ENCODE data around the gene PRRT1. TPM values are rescaled to one million over a fixed set of nuclear protein-coding genes. Genes with fewer than 3 reads are reported as not detected.

The PRRT1 gene
- total and polyA plus RNA-seq, 4 donors = 0.08 to 0.24 (median 0.19) TPM; not detected in 1

- no peak for DNase-seq (ENCODE audit: low spot score)
- no peaks in the 10 kb centered on the region for H3K9me3 ChIP-seq (ENCODE audit: control insufficient read depth in 4 of 4, low read length in 3 of 4)
- no peak overlapping the region for H3K27ac ChIP-seq (ENCODE audit: low read depth in 1 of 2, low read length in 2 of 2)
- 94% methylated on average over 7 of the region's 7 CpGs for WGBS
- H3K4me3 ChIP-seq (ENCODE audit: low read depth in 1 of 3, low read length in 3 of 3) = no peak overlapping the region
- peaks cover 13 to 36% (median 26%) of the 10 kb centered on the region in 4 donors for H3K36me3 ChIP-seq (ENCODE audit: control insufficient read depth in 4 of 4, insufficient read depth in 3 of 4, low read depth in 1 of 4, low read length in 3 of 4)
- H3K9ac ChIP-seq (ENCODE audit: low read depth in 1 of 2, low read length in 2 of 2) = no peak overlapping the region
- no peaks in the 10 kb centered on the region for H3K27me3 ChIP-seq (ENCODE audit: control insufficient read depth in 4 of 4, insufficient read depth in 4 of 4, low read length in 3 of 4)
- peaks cover 0 to 18% (median 12%) of the 10 kb centered on the region in 4 donors for H3K4me1 ChIP-seq (ENCODE audit: control insufficient read depth in 4 of 4, insufficient read depth in 4 of 4, low read length in 3 of 4)
- TF ChIP-seq RAD21 (IDR thresholded peaks at IDR 0.05) (peak in 1 of 2 donors; percentile 33), ZBTB33 (IDR thresholded peaks at IDR 0.05) (no peak), CTCF (IDR thresholded peaks at IDR 0.05; ENCODE audit: low read depth, low read length, missing input control) (peak; percentile 26)
Observed at GRCh38 chr6:32116674-32117073, 35.1 kb downstream of the PRRT1 start.

GRCh38 chr6:32115623-32116022, 36.1 kb downstream of the PRRT1 start:
- TF ChIP-seq HNF4G (IDR thresholded peaks at IDR 0.05) = no peak
- TF ChIP-seq CTCF (IDR thresholded peaks at IDR 0.05; ENCODE audit: low read depth, low read length, missing input control) = no peak
- TF ChIP-seq FOXA2 (IDR thresholded peaks at IDR 0.05) = no peak
- no peak for TF ChIP-seq RAD21 (IDR thresholded peaks at IDR 0.05)
- TF ChIP-seq HNF4A (conservative IDR thresholded peaks at IDR 0.05) = no peak
- TF ChIP-seq MAX (IDR thresholded peaks at IDR 0.05) = no peak
- no peak for TF ChIP-seq EGR1 (IDR thresholded peaks at IDR 0.05; ENCODE audit: low read depth in 2 of 2)
- no peak for TF ChIP-seq GABPA (IDR thresholded peaks at IDR 0.05 in 1 of 2, conservative IDR thresholded peaks at IDR 0.05 in 1 of 2)
- no peak for TF ChIP-seq JUND (IDR thresholded peaks at IDR 0.05)
- TF ChIP-seq ATF3 (IDR thresholded peaks at IDR 0.05) = no peak
- no peak for TF ChIP-seq TAF1 (conservative IDR thresholded peaks at IDR 0.05)
- TF ChIP-seq SP1 (IDR thresholded peaks at IDR 0.05) = no peak
- TF ChIP-seq NR2F2 (IDR thresholded peaks at IDR 0.05) = no peak
- no peak for TF ChIP-seq RXRA (IDR thresholded peaks at IDR 0.05)
- no peak for TF ChIP-seq ZBTB33 (IDR thresholded peaks at IDR 0.05)
- TF ChIP-seq YY1 (IDR thresholded peaks at IDR 0.05) = no peak
- TF ChIP-seq REST (IDR thresholded peaks at IDR 0.05) = no peak
- no peak for TF ChIP-seq FOXA1 (IDR thresholded peaks at IDR 0.05)
- H3K4me3 ChIP-seq (ENCODE audit: low read depth in 1 of 3, low read length in 3 of 3) = no peak overlapping the region
- no peaks in the 10 kb centered on the region for H3K27me3 ChIP-seq (ENCODE audit: control insufficient read depth in 4 of 4, insufficient read depth in 4 of 4, low read length in 3 of 4)
- WGBS = 90% methylated on average over 6 of the region's 6 CpGs
- peaks cover 13 to 27% (median 19%) of the 10 kb centered on the region in 4 donors for H3K36me3 ChIP-seq (ENCODE audit: control insufficient read depth in 4 of 4, insufficient read depth in 3 of 4, low read depth in 1 of 4, low read length in 3 of 4)
- H3K9me3 ChIP-seq (ENCODE audit: control insufficient read depth in 4 of 4, low read length in 3 of 4) = no peaks in the 10 kb centered on the region
- no peak overlapping the region for H3K9ac ChIP-seq (ENCODE audit: low read depth in 1 of 2, low read length in 2 of 2)
- DNase-seq (ENCODE audit: low spot score) = no peak
- H3K4me1 ChIP-seq (ENCODE audit: control insufficient read depth in 4 of 4, insufficient read depth in 4 of 4, low read length in 3 of 4) = peaks cover 2 to 23% (median 16%) of the 10 kb centered on the region in 4 donors
- H3K27ac ChIP-seq (ENCODE audit: low read depth in 1 of 2, low read length in 2 of 2) = no peak overlapping the region

All from liver (tissue), 9 donors.